HepG2 (cell line): ENCODE data around the gene VAC14. TPM values are rescaled to one million over a fixed set of nuclear protein-coding genes. Genes with fewer than 3 reads are reported as not detected.
A peak's percentile ranks its signal among the peaks of the same experiment; 100 is the strongest.

Experiments
- ATAC-seq: fragments of 200-7000 bp; cut with Tn5 transposase; 3 replicates; pipeline ENCODE4 v1.9.1; 2020; ENCODE audit warnings: mild to moderate bottlenecking, moderate library complexity
- BruUV-seq: library from RNA; stranded (reverse); fragments of 400-500 nt; replicated peaks from 2 replicates; lab custom pipeline; 2021; lab: Mats Ljungman, UMichigan
- CTCF ChIA-PET: fragments of 300-600 bp; formaldehyde crosslinking; extraction: SDS; loops from one replicate; lab custom pipeline; 2021; ENCODE audit warnings: low total read pairs, inconsistent platforms, low intra/inter-chr PET ratio; lab: Yijun Ruan, JAX
- POLR2A ChIA-PET: fragments of 350-600 bp; sonication (Branson Sonifier 250); formaldehyde crosslinking; loops from one replicate; lab custom pipeline; 2020; ENCODE audit warnings: antibody characterized with exemption, inconsistent platforms; lab: Yijun Ruan, JAX
- DNase-seq: peaks from one replicate; pipeline ENCODE4 v3.0.0-alpha.2; 2015; ENCODE audit warnings: low spot score
- FAIRE-seq: peaks from 3 replicates; lab custom pipeline; 2011; peaks lifted over from hg19 to GRCh38; lab: Jason Lieb, UNC
- H2AFZ ChIP-seq: one replicate; pipeline ENCODE4 v1.6.1; 2011; ENCODE audit warnings: low read length, inconsistent platforms
- H3K27ac ChIP-seq: fragments of 300-600 bp; 3 replicates; pipeline ENCODE4 v1.8.0; 2011; ENCODE audit warnings: mixed run types, mild to moderate bottlenecking, mixed read lengths, low read length, inconsistent platforms; ENCODE audit not compliant: insufficient read depth; ENCODE audit errors: extremely low read length
- H3K27me3 ChIP-seq, 2 experiments: fragments of 200-600 bp in 1 of 2; 2 replicates in 1 of 2; 3 replicates in 1 of 2; pipeline versions ENCODE4 v1.6.0 to v1.8.0; 2011; ENCODE audit warnings: low read length in 2 of 2, mild to moderate bottlenecking in 2 of 2, moderate library complexity in 2 of 2, inconsistent platforms in 1 of 2; ENCODE audit not compliant: insufficient read depth in 2 of 2, control insufficient read depth in 1 of 2
- H3K36me3 ChIP-seq, 2 experiments: fragments of 200-600 bp in 1 of 2; replicated peaks in 1 of 2; 2 replicates in 1 of 2; 3 replicates in 1 of 2; pipeline versions ENCODE4 v1.5.1 to v1.8.0; 2011; ENCODE audit warnings: low read length in 2 of 2, inconsistent platforms in 1 of 2; ENCODE audit not compliant: insufficient read depth in 2 of 2, control insufficient read depth in 1 of 2
- H3K4me1 ChIP-seq: 2 replicates; pipeline ENCODE4 v1.5.1; 2012; ENCODE audit warnings: low read length, inconsistent platforms; ENCODE audit not compliant: insufficient read depth
- H3K4me2 ChIP-seq: 2 replicates; pipeline ENCODE4 v1.6.0; 2011; ENCODE audit warnings: low read depth, low read length, inconsistent platforms
- H3K4me3 ChIP-seq, 3 experiments: fragments of 200-600 bp in 1 of 3; sonication (generic), shearing (Covaris generic) in 1 of 3; replicated peaks in 1 of 3; 2 replicates each; pipeline ENCODE4 v1.5.1; 2011 to 2016; ENCODE audit warnings: low read length in 3 of 3, inconsistent platforms in 2 of 3, low read depth in 2 of 3, mild to moderate bottlenecking in 2 of 3, control low read depth in 1 of 3, mixed read lengths in 1 of 3; ENCODE audit not compliant: insufficient read depth in 1 of 3
- H3K79me2 ChIP-seq: one replicate; pipeline ENCODE4 v1.6.1; 2011; ENCODE audit warnings: low read length, inconsistent platforms; ENCODE audit not compliant: insufficient read depth
- H3K9ac ChIP-seq: 2 replicates; pipeline ENCODE4 v1.6.0; 2011; ENCODE audit warnings: mild to moderate bottlenecking, low read depth, low read length, inconsistent platforms; ENCODE audit not compliant: insufficient read depth
- H3K9me3 ChIP-seq: 2 replicates; pipeline ENCODE4 v1.5.1; 2012; ENCODE audit warnings: mild to moderate bottlenecking, low read length
- H4K20me1 ChIP-seq: 2 replicates; pipeline ENCODE4 v1.6.0; 2011; ENCODE audit warnings: inconsistent platforms, mild to moderate bottlenecking, low read length, moderate library complexity; ENCODE audit not compliant: insufficient read depth
- FIP1L1 ChIP-seq: fragments of 200-400 bp; formaldehyde crosslinking; IDR thresholded peaks from 2 replicates; pipeline ENCODE4 v1.6.1; 2018; ENCODE audit warnings: low read depth, mild to moderate bottlenecking, low read length, moderate library complexity, borderline replicate concordance; ENCODE audit not compliant: insufficient read depth
- GZF1 ChIP-seq: sonication (generic); formaldehyde crosslinking; IDR thresholded peaks from 2 replicates; pipeline ENCODE4 v1.5.1; 2020; ENCODE audit warnings: mild to moderate bottlenecking, missing genetic modification reagents
- ISL2 ChIP-seq: sonication (generic); formaldehyde crosslinking; IDR thresholded peaks from 2 replicates; pipeline ENCODE4 v1.5.0; 2020; ENCODE audit warnings: missing genetic modification reagents
- KLF15 ChIP-seq: sonication (generic); formaldehyde crosslinking; IDR thresholded peaks from 2 replicates; pipeline ENCODE4 v1.8.1; 2023; ENCODE audit warnings: borderline replicate concordance, mild to moderate bottlenecking, inconsistent platforms, missing genetic modification reagents, mixed read lengths
- NFKB2 ChIP-seq: sonication (generic); formaldehyde crosslinking; IDR thresholded peaks from 2 replicates; pipeline ENCODE4 v1.4.0; 2020; ENCODE audit warnings: missing genetic modification reagents, borderline replicate concordance
- SALL1 ChIP-seq: sonication (generic); formaldehyde crosslinking; IDR thresholded peaks from 2 replicates; pipeline ENCODE4 v1.8.0; 2022; ENCODE audit warnings: mild to moderate bottlenecking, missing genetic modification reagents
- SRSF1 ChIP-seq: fragments of 200-400 bp; formaldehyde crosslinking; optimal IDR thresholded peaks from 2 replicates; pipeline ENCODE3; 2017; ENCODE audit warnings: mild to moderate bottlenecking, low read depth, low read length, moderate library complexity
- TCF7L2 ChIP-seq: IDR thresholded peaks from 2 replicates; pipeline ENCODE4 v1.6.1; 2011; ENCODE audit warnings: mild to moderate bottlenecking, low read depth, low read length, moderate library complexity
- U2AF1 ChIP-seq: fragments of 200-400 bp; formaldehyde crosslinking; optimal IDR thresholded peaks from 2 replicates; pipeline ENCODE3; 2017; ENCODE audit warnings: mild to moderate bottlenecking, low read depth, low read length
- YEATS2 ChIP-seq: sonication (generic); formaldehyde crosslinking; IDR thresholded peaks from 2 replicates; pipeline ENCODE4 v1.4.0; 2020; ENCODE audit warnings: missing genetic modification reagents, borderline replicate concordance
- ZNF24 ChIP-seq: fragments of 450-650 bp; IDR thresholded peaks from 2 replicates; pipeline ENCODE4 v1.6.1; 2017; ENCODE audit warnings: antibody characterized with exemption, mild to moderate bottlenecking
- ZNF354B ChIP-seq: sonication (generic); formaldehyde crosslinking; IDR thresholded peaks from 2 replicates; pipeline ENCODE4 v1.8.0; 2022; ENCODE audit warnings: mild to moderate bottlenecking, missing genetic modification reagents
- WGBS: methylation state at CpG from one replicate; pipeline ENCODE4 v1.1.6; 2017; ENCODE audit warnings: low lambda C conversion rate; 5-methylcytosine and 5-hydroxymethylcytosine counted together
- in situ Hi-C: cut with HindIII; loops from 2 replicates; pipeline ENCODE4 v1.10.0; 2017; ENCODE audit warnings: low pct_unique_long_range_greater_than_20kb; ENCODE audit not compliant: extremely low pct_ligation_motif_present
- intact Hi-C: fragments of 100-400 bp; cut with micrococcal nuclease; formaldehyde crosslinking; loops from one replicate; pipeline ENCODE4 v1.10.0; 2022; ENCODE audit not compliant: unreplicated experiment
- polyA plus RNA-seq, 8 experiments: library from polyadenylated mRNA; depleted of rRNA in 3 of 8; stranded (reverse) in 7 of 8; unstranded in 1 of 8; fragments of >200 nt; fragmentation: Illumina TruSeq in 4 of 8; extraction: Trizol in 4 of 8; gene quantifications; 2 replicates each; pipeline versions ENCODE4 v1.2.1 to v1.2.3, GENCODE V29; 2011 to 2016; ENCODE audit warnings: low read depth in 4 of 8, missing spikeins in 1 of 8, mixed read lengths in 1 of 8; ENCODE audit not compliant: insufficient read depth in 1 of 8
- total RNA-seq, 5 experiments: library from RNA; depleted of rRNA; stranded (reverse); fragments of >200 nt; fragmentation: Illumina TruSeq; extraction: Trizol; gene quantifications; 2 replicates each; pipeline ENCODE4 v1.2.3, GENCODE V29; 2016; ENCODE audit warnings: low read depth in 1 of 5

Gene VAC14
- total and polyA plus RNA-seq, 2 of the 13 experiments (the other 11 are each of a cell fraction or from before 2014, with no cell fraction given), result 23.5 to 24.6 TPM

DNA sequence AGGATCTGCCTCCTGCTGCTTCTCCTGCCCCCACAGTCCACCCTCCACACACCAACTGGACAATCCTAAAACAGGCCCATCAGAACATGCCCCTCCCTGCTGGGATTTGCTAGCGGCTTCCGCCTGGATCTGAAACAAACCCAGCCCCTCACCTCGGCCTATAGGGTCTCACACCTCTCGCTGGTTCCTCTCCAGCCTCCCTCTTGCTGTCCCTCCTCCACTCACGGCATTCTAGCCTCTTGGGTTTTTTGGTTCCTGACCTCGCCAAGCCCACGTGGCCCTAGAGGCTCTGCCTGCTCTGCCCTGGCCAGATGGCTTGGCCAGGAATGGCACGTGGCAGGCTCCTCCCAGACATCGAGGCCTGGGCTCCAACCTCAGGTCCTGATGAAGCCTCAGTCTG lies 99.4 kb downstream of the VAC14 start:
- CTCF ChIA-PET, result no interaction called here
- in situ Hi-C loops, result no loop called here
- no peak overlapping the region for H3K4me2 ChIP-seq

DNA sequence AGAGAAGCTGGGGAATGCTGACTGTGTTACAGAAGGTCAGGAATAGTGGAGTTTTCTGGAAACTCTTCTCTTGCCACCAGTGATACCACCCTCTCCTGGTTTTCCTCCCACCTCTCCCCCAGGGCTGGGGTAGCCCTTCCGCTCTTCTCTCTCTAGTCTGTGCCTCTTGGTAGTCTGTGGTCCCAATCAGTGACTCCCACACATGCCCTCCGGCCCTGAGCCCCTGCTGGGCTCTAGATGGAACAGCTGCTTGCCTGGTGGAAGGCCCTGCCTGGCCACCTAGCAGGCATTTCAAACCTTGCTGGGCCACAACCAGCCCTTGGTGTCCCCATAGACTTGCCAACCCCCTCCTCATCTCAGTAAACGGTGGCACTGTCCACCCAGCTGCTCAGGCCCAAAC lies 99.9 kb downstream of the VAC14 start:
- Histone ChIP-seq H3K4me1 (peaks cover 54% of the 10 kb centered on the region), H3K27me3 (no peaks in the 10 kb centered on the region), H2AFZ (no peak overlapping the region), H3K4me3 (no peak overlapping the region), H3K9me3 (no peaks in the 10 kb centered on the region), H3K36me3 (peaks cover 5 to 8% of the 10 kb centered on the region in 2 experiments; a peak in 2 of 5 replicates), H3K27ac (no peak overlapping the region), H4K20me1 (no peaks in the 10 kb centered on the region), H3K9ac (no peak overlapping the region), H3K79me2 (no peaks in the 10 kb centered on the region), H3K4me2 (no peak overlapping the region)
- ChIA-PET CTCF (no interaction called here), POLR2A (interaction anchor here (1.1 kb wide), 1 partner anchor 24 kb away, joined by 3 read pairs; no protein-coding TSS in a partner anchor)
- FAIRE-seq (no peak), ATAC-seq (peak; percentile 5; the same call in 1 of the 3 replicates), DNase-seq (no peak)
- BruUV-seq, result no TSS peak
- WGBS, result 96% methylated on average over 2 of the region's 3 CpGs
- in situ Hi-C loops, result no loop called here
- TF ChIP-seq TCF7L2 (no peak), KLF15 (CRISPR knock-in tag) (no peak), ZNF354B (CRISPR knock-in tag) (no peak), U2AF1 (no peak), NFKB2 (CRISPR knock-in tag) (0 out of 2 replicates have a peak, but pooled peaks have one; percentile 45), FIP1L1 (no peak), SRSF1 (peak; percentile 33), YEATS2 (CRISPR knock-in tag) (no peak), ZNF24 (no peak), GZF1 (no peak)
- intact Hi-C loops, result no loop called here

More for the DNA sequence above, 99.4 kb downstream of the VAC14 start:
- Histone ChIP-seq H3K9me3 (no peaks in the 10 kb centered on the region), H3K27ac (no peak overlapping the region), H3K9ac (no peak overlapping the region; the same call in 1 of the 2 replicates), H3K4me1 (peaks cover 52% of the 10 kb centered on the region)
- ATAC-seq (no peak), FAIRE-seq (no peak)
- POLR2A ChIA-PET, result interaction anchor here (1.1 to 7.0 kb wide), 2 partner anchors 23 to 24 kb away, joined by 3 to 134 read pairs; no protein-coding TSS in a partner anchor
- intact Hi-C loops, result no loop called here
- BruUV-seq, result no TSS peak
- 0 out of 2 replicates have a peak, but pooled peaks have one; percentile 13 for TF ChIP-seq SALL1 (CRISPR knock-in tag)
- TF ChIP-seq ISL2 (CRISPR knock-in tag), result no peak
- TF ChIP-seq, all 625 proteins: peak for 1
- H2AFZ ChIP-seq, result no peak overlapping the region
- H4K20me1 ChIP-seq, result no peaks in the 10 kb centered on the region
- no peaks in the 10 kb centered on the region for H3K27me3 ChIP-seq
- DNase-seq, result no peak
- no peak overlapping the region for H3K4me3 ChIP-seq
- no peaks in the 10 kb centered on the region for H3K79me2 ChIP-seq
- WGBS, result 94% methylated on average over 9 of the region's 9 CpGs
- H3K36me3 ChIP-seq, result peaks cover 5 to 8% of the 10 kb centered on the region in 2 experiments; a peak in 2 of 5 replicates
